HG03108 (cell line): ENCODE results near the gene PRL.

Experiments used
- ATAC-seq: cut with Tn5 transposase; IDR thresholded peaks from one replicate; pipeline ENCODE4 v1.9.1; 2021; ENCODE audit warnings: moderate library complexity; ENCODE audit not compliant: unreplicated experiment

The PRL gene

DNA sequence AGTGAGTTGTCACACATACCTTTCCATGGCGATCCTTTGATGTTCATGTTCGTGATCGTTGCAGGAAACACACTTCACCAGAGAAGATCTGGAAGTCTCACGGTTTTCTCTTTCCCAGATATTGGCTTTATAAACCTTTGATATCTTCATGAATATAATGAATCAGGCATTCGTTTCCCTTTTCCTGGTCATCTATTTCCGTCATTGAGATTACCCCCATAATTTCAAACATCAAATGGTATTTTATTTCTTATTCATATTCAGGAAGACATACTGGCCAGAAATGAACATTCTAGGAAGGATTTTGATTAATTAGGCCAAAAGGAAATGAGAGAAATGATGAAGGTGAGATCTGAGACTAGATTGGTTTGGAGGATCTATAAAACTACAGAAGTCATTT is at the start of gene PRL:
TSS of gene PRL (minus strand) at position 101 of the 400 bp plus-strand sequence. CDS start at position 47, 54 bp downstream.
- no peak for ATAC-seq

- no peak for ATAC-seq
Measured at GRCh38 chr6:22343864-22344263, 47.0 kb upstream of the PRL start.

GRCh38 chr6:22334778-22335177 is 37.9 kb upstream of the PRL start:
- no peak for ATAC-seq

DNA sequence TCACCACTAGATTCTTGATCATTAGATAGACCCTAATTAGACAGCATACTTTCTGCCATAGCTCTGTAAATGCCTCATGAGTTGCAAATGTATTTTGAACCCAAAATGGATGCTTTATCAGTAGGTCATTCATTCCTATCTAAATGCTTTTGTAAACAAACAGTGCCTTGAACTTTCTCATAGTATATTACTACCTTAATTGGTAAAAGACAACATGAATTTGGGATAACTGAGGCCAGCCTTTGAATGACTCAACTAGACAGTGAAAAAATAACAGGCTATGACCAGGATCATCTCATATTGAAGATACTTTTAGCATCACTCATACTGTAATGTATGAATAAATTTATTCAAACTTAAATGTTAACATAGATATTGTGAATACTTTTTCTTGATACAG is 37.0 kb upstream of the PRL start:
- ATAC-seq = no peak

GRCh38 chr6:22332711-22333110 is 35.9 kb upstream of the PRL start:
- no peak for ATAC-seq

- no peak for ATAC-seq
Measured at GRCh38 chr6:22332216-22332615, 35.4 kb upstream of the PRL start.

DNA sequence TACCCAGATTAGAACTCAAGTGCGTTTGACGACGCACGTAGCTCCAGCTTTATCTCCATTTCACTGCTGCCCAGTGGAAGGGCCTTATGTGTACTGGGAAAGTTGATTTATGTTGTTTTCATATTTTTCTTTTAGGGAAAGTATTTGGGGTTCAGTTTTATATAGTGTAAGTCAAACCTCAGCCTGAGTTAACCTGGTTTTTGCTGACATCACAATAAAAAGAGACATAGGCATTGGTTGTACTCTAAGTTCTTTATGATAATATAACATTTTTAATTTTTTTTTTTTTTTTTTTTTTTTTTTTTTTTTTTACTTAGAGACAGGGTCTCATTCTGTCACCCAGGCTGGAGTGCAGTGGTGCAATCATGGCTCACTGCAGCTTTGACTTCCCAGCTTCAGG is 34.1 kb upstream of the PRL start:
- no peak for ATAC-seq

- no peak for ATAC-seq
Measured at GRCh38 chr6:22328474-22328873, 31.6 kb upstream of the PRL start.

DNA sequence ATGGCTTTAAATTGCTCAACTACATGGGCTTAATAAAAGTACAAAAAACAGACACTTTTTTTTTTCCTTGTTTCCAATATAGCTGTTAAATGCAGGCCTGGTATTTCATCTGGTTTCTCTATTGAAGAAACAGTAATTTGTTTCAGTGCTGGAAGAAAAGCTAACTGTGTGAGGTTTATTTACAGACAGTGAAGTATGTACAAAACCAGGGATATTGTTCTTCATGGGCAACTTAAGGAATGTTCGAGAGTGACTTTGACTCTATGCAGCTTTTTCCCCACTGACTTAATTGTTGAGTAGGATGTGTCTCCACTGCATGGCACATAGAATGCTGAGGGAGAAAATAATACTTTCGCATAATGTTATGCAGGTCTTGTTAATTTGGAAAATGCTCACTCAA is 31.0 kb upstream of the PRL start:
- no peak for ATAC-seq

GRCh38 chr6:22326500-22326899 is 29.7 kb upstream of the PRL start:
- ATAC-seq = no peak

DNA sequence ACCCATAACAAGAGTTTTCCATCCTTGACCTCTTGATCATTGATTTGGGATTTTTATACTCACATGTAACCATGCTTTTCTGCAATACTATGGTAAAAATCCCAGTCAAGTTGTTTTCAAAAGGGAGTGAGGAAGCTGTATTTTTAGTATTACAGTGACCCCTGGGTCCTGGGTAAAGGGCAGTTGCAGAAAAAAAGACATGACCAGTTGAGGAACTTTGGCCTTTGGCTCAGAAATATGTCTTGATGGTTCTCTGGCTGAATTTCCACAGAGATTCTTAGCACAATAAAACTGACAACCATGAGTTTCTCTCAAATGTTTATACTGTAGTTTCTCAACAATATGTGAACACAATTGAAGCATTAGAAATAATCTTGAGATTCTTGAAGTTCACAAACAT is 28.6 kb upstream of the PRL start:
- ATAC-seq = no peak

DNA sequence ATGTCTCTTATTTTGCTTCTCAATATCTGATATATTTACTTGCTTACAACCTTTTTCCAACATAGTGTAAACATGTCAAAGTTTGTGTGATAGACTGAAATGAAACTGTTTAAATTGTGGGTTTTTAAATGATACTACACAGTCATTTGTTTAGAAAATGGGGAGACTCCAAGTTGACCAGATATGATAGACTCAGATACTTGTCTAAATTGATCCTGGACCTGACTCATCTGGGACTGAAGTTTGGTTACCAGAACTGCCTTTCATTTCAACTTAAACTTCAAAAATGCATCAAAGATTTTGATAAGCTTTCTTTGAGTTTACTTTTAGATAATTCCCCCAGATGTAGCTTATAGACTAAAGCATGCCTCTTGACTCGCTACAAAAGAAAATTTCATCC is 27.0 kb upstream of the PRL start:
- ATAC-seq = no peak

- ATAC-seq = no peak
Measured at GRCh38 chr6:22322103-22323030, 25.5 kb upstream of the PRL start.

DNA sequence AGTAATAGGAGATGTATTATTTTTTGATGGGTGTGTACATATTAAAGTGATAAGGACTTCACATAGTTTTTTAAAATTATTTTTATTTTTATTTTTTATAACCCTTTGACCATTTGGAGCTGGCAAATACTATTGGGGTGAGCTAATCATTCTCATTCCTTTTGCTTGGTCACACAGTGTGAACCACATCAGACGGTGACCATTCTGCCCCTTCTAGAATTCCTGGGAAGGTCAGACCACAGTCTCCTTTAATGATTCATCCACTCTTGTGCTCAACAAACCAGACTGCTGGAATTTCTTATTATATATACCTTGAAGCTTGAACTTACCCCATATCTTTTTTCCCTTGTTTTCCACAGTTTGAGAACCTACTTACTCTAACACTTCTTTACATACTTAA is 23.9 kb upstream of the PRL start:
- no peak for ATAC-seq

GRCh38 chr6:22318404-22318803 is 21.6 kb upstream of the PRL start:
- ATAC-seq = no peak

DNA sequence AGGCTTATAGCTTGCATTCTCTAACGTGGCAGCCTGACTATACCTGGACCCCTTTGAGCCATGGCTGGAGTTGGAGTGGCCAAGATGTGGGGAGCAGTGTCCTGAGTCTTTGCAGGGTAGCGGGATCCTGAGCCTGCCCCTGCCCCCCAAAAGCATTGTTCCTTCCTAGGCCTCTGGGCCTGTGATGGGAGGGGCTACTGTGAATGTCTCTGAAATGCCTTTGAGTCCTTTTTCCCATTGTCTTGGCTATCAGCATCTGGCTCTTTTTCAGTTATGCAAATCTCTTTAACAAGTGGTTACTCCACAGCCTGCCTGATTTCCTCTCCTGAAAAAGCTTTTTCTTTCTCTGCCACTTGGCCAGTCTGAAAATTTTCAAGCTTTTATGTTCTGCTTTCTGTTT is 17.0 kb upstream of the PRL start:
- ATAC-seq = no peak

DNA sequence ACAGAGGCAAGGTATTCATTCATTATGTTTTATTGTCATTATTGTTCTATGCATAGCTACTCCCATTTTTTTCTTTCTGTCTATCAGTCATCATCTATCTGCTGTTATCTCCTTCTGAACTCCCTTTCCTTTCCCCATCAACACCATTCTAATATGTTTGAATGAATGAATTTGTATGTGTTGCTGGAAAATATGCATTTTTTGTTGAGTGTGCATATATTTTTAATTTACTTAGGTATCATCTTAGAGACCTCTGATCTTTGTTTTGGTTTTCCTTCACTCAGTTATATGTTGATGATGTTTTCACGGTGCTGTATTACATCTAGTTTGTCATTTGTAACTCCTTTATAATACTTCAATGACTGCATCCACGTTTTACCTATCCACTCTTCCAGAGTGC is 12.1 kb upstream of the PRL start:
- no peak for ATAC-seq

DNA sequence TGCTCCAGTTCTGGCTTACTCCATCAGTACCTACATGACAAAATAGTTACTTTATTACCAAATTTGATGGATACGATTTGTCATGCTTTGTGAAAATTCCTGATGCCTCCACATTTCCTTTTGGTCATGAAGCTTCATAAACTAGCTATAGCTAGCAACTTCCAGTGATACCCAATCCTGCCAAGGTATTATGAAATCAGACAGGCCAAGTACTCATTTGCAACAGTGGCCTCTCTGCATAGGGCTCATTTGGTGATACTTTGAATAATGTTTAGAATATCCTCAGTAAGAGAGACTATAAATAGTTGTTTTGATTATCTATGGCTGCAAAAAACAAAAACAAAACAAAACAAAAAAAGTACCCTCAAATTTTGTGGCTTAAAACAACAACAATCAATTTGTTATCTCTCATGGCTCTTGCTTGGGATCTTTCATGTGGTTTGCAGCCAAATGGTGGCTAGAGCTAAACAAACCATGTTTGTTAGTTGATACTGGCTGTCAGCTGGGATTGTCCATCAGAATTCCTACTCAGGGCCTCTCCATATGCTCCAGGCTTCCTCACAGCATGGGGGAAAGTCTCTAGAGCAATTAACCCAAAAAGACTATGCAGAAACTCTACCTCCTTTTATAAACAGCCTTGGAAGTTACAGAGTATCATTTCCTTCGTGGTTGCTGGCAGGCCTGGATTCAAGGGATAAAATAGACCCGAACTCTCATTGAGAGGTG is 10.1 kb upstream of the PRL start:
- ATAC-seq = no peak

DNA sequence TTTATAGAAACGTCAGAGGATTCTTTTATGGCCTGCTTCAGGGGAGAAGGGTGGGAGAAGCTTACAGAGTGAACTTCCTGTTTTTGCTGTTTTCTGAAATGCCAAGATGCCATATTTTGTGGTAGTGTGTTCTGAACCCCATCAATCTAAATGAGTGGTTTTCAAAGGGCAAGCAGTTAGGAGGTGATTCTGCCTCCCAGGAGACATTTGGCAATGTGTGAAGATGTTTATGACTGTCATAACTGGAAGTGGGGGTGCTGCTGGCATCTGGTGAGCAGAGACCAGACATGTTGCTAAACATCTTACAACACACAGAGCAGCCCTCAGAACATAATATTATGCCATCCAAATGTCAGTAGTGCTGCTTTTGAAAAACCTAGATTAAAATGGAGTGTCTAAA is 6.0 kb upstream of the PRL start:
- no peak for ATAC-seq

GRCh38 chr6:22300273-22300998 is 3.6 kb upstream of the PRL start:
- ATAC-seq = no peak

DNA sequence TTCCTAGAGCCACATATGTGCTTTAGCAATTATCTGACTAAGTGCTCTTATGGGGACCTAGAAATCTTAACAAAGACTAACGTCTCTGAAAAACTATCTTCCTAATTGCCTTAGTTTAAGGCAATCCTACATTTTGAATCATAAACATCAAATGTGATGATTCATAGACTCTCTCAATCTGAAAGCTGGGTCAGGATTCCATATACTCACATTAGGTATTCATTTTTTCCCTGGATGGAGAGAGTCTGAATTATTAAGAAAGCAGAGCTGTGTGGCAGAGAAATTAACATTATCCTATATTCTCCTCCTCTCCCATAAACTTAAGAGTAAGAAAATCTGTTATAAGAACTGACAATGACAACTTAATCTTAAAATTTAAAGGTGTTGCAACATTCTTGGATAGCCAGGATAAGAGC is 1.6 kb upstream of the PRL start:
- no peak for ATAC-seq

DNA sequence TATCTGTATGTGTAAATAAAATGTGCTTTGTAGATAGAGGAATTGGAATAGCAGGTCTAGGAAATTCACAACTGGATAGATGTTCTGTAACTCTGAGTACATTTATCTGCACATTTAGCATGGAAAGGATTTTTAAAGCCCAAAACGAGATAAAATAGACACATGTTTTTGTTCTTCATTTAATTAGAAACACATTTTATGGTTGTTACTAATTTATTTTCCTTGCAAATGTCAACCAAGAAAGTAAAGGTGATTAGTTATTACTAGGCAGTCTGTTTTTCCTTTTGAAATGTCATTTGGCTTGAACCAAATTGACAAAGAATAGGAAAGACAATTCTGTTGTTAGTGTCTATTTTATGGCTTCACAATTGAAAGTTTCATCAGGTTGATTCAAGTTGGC is 769 bp downstream of the PRL start:
- no peak for ATAC-seq
